ENCODE data around the gene LHFPL3.

GRCh38 chr7:104906032-104906431 lies 577.6 kb downstream of the LHFPL3 start:
- TF ChIP-seq CTCF (IDR thresholded peaks at IDR 0.05) (no peak), POLR2A (IDR thresholded peaks at IDR 0.05) (no peak)

All from esophagus squamous epithelium (tissue), 4 donors.